ENCODE measurements around the gene DCST2. TPM values are rescaled to one million over a fixed set of nuclear protein-coding genes. Genes with fewer than 3 reads are reported as not detected.

The DCST2 gene
- total RNA-seq, 1 donor from 2014 or later, result not detected

GRCh38 chr1:155001675-155002463, 31.7 kb downstream of the DCST2 start:
- TF ChIP-seq, protein P1, sequence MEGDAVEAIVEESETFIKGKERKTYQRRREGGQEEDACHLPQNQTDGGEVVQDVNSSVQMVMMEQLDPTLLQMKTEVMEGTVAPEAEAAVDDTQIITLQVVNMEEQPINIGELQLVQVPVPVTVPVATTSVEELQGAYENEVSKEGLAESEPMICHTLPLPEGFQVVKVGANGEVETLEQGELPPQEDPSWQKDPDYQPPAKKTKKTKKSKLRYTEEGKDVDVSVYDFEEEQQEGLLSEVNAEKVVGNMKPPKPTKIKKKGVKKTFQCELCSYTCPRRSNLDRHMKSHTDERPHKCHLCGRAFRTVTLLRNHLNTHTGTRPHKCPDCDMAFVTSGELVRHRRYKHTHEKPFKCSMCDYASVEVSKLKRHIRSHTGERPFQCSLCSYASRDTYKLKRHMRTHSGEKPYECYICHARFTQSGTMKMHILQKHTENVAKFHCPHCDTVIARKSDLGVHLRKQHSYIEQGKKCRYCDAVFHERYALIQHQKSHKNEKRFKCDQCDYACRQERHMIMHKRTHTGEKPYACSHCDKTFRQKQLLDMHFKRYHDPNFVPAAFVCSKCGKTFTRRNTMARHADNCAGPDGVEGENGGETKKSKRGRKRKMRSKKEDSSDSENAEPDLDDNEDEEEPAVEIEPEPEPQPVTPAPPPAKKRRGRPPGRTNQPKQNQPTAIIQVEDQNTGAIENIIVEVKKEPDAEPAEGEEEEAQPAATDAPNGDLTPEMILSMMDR (IDR thresholded peaks at IDR 0.05; ENCODE audit: insufficient read depth, low read length, poor library complexity, severe bottlenecking), result peak; percentile 76
- H3K27me3 ChIP-seq (ENCODE audit: control insufficient read depth, insufficient read depth, low read length), result no peaks in the 10 kb centered on the region
- DNase-seq (ENCODE audit: low read depth), result peak; percentile 94
- H3K36me3 ChIP-seq (ENCODE audit: control insufficient read depth, insufficient read depth, low read length), result no peaks in the 10 kb centered on the region
- peak overlapping the region; percentile 94 for H3K4me3 ChIP-seq (ENCODE audit: low read depth, low read length)

- no peaks in the 10 kb centered on the region for H3K36me3 ChIP-seq (ENCODE audit: control insufficient read depth, insufficient read depth, low read length)
- H3K4me3 ChIP-seq (ENCODE audit: low read depth, low read length), result peak overlapping the region; percentile 94
- no peaks in the 10 kb centered on the region for H3K27me3 ChIP-seq (ENCODE audit: control insufficient read depth, insufficient read depth, low read length)
- no peak for DNase-seq (ENCODE audit: low read depth)
- TF ChIP-seq, protein P1 (IDR thresholded peaks at IDR 0.05; ENCODE audit: insufficient read depth, low read length, poor library complexity, severe bottlenecking), result no peak
These were observed 32.2 kb downstream of the DCST2 start for GRCh38 chr1:155001425-155001674.

GRCh38 chr1:155000726-155001424, 32.7 kb downstream of the DCST2 start:
- Histone ChIP-seq H3K4me3 (ENCODE audit: low read depth, low read length) (peak overlapping the region; percentile 94), H3K36me3 (ENCODE audit: control insufficient read depth, insufficient read depth, low read length) (no peaks in the 10 kb centered on the region), H3K27me3 (ENCODE audit: control insufficient read depth, insufficient read depth, low read length) (no peaks in the 10 kb centered on the region)
- DNase-seq (ENCODE audit: low read depth), result no peak
- TF ChIP-seq, protein P1 (IDR thresholded peaks at IDR 0.05; ENCODE audit: insufficient read depth, low read length, poor library complexity, severe bottlenecking), result peak; percentile 1

DNA sequence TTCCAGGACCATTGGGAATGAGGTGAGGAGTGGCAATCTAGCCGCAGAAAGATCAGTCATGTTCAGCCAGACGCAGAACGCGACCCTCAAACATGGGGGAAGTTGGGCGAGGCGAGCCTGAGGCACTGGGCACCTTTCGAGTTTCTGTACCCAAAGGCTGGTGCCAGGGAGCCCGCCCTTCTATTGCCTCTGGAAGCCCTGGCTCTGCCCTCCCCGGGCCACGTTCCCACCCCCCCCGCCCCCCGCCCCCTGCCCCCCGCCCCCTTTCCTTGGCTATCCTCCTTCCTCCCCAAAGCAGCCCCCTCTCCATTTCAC, 33.2 kb downstream of the DCST2 start:
- TF ChIP-seq, protein P1 (IDR thresholded peaks at IDR 0.05; ENCODE audit: insufficient read depth, low read length, poor library complexity, severe bottlenecking), result no peak
- DNase-seq (ENCODE audit: low read depth), result no peak
- Histone ChIP-seq H3K4me3 (ENCODE audit: low read depth, low read length) (peak overlapping the region; percentile 94), H3K36me3 (ENCODE audit: control insufficient read depth, insufficient read depth, low read length) (no peaks in the 10 kb centered on the region), H3K27me3 (ENCODE audit: control insufficient read depth, insufficient read depth, low read length) (no peaks in the 10 kb centered on the region)

- TF ChIP-seq, protein P1 (IDR thresholded peaks at IDR 0.05; ENCODE audit: insufficient read depth, low read length, poor library complexity, severe bottlenecking), result no peak
- no peak for DNase-seq (ENCODE audit: low read depth)
- peak overlapping the region; percentile 94 for H3K4me3 ChIP-seq (ENCODE audit: low read depth, low read length)
- no peaks in the 10 kb centered on the region for H3K36me3 ChIP-seq (ENCODE audit: control insufficient read depth, insufficient read depth, low read length)
- no peaks in the 10 kb centered on the region for H3K27me3 ChIP-seq (ENCODE audit: control insufficient read depth, insufficient read depth, low read length)
These were observed 33.8 kb downstream of the DCST2 start for GRCh38 chr1:154999571-155000410.

Measured in kidney epithelial cell (primary cell).